ENCODE measurements around the gene CDC42SE2.

CDC42SE2 gene

GRCh38 chr5:131441184-131441583, 177.3 kb downstream of the CDC42SE2 start:
- DNase-seq (ENCODE audit: low read depth in 3 of 3), result no peak

All from stimulated activated CD4-positive, alpha-beta T cell treated with anti-CD3 and anti-CD28 coated beads, TNF-alpha, amount 100 ng/mL, for 48 hours (primary cell).